ENCODE results near the gene ALKBH3. TPM values are rescaled to one million over a fixed set of nuclear protein-coding genes. Genes with fewer than 3 reads are reported as not detected.

The ALKBH3 gene
- total and polyA plus RNA-seq, 2 donors (not counting 3 experiments of a cell fraction or from before 2014, with no cell fraction given) = 28.0 to 34.7 TPM

DNA sequence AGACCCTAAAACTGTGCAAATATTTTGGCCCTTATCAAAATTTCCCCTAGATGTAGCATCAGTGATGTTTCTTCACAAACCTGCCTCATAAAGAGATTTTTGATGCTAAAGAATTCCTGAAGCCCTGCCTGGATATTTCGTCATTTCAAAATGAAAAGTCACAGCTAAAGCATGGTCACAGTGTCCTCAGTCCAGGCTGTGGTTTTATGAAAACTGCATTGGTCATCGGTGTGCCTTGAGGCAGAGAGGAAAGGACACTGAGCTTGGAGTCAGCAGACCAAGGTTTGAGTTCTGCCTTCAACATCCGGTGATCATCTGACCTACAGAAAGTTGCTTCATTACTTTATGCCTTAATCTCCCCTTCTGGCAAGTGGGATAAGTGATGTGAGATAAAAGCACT, 34.8 kb upstream of the ALKBH3 start:
- Histone ChIP-seq H3K79me2 (ENCODE audit: control insufficient read depth, insufficient read depth, low read length) (no peaks in the 10 kb centered on the region), H3K9me1 (replicated peaks; ENCODE audit: control insufficient read depth, extremely low read depth, insufficient read depth, low read length) (no peaks in the 10 kb centered on the region), H2AFZ (ENCODE audit: low read depth, low read length) (no peak overlapping the region), H3K27ac (ENCODE audit: insufficient read depth, low read depth, low read length) (no peak overlapping the region), H3K4me2 (ENCODE audit: insufficient read depth, low read length) (no peak overlapping the region), H3K36me3 (ENCODE audit: control insufficient read depth in 2 of 2, extremely low read depth in 1 of 2, insufficient read depth in 2 of 2, low read length in 2 of 2) (peaks cover 2 to 4% of the 10 kb centered on the region in 2 experiments), H3K27me3 (ENCODE audit: control insufficient read depth in 2 of 2, insufficient read depth in 2 of 2, low read length in 2 of 2) (no peaks in the 10 kb centered on the region), H4K20me1 (replicated peaks; ENCODE audit: control insufficient read depth, extremely low read depth, insufficient read depth, low read length) (no peaks in the 10 kb centered on the region), H3K4me3 (replicated peaks in 1 of 3; ENCODE audit: insufficient read depth in 1 of 3, low read depth in 1 of 3, low read length in 3 of 3) (no peak overlapping the region), H3K9ac (replicated peaks; ENCODE audit: extremely low read depth, insufficient read depth, low read length) (no peak overlapping the region), H3K4me1 (ENCODE audit: control insufficient read depth, extremely low read depth, insufficient read depth, low read length) (no peaks in the 10 kb centered on the region), H3K9me3 (replicated peaks; ENCODE audit: control insufficient read depth, insufficient read depth, low read length) (no peaks in the 10 kb centered on the region)
- FAIRE-seq (no peak), DNase-seq (ENCODE audit: low read depth, low spot score) (no peak)
- intact Hi-C loops (cut with micrococcal nuclease) (no loop called here), dilution Hi-C loops (cut with MboI; ENCODE audit: extremely low pct_ligation_motif_present, low sequenced_read_pairs) (no loop called here)
- no TSS peak for BruUV-seq (replicated peaks)
- TF ChIP-seq POLR2A (IDR thresholded peaks at IDR 0.05; ENCODE audit: low read depth, low read length) (no peak), FOS (IDR thresholded peaks at IDR 0.05; ENCODE audit: borderline replicate concordance, insufficient read depth, low read length) (no peak), GATA2 (IDR thresholded peaks at IDR 0.05; ENCODE audit: insufficient read depth, insufficient read length, low read depth, low read length) (no peak), JUN (IDR thresholded peaks at IDR 0.05; ENCODE audit: borderline replicate concordance, insufficient read depth, insufficient read length, low read depth) (no peak)
- TF ChIP-seq, protein P1, sequence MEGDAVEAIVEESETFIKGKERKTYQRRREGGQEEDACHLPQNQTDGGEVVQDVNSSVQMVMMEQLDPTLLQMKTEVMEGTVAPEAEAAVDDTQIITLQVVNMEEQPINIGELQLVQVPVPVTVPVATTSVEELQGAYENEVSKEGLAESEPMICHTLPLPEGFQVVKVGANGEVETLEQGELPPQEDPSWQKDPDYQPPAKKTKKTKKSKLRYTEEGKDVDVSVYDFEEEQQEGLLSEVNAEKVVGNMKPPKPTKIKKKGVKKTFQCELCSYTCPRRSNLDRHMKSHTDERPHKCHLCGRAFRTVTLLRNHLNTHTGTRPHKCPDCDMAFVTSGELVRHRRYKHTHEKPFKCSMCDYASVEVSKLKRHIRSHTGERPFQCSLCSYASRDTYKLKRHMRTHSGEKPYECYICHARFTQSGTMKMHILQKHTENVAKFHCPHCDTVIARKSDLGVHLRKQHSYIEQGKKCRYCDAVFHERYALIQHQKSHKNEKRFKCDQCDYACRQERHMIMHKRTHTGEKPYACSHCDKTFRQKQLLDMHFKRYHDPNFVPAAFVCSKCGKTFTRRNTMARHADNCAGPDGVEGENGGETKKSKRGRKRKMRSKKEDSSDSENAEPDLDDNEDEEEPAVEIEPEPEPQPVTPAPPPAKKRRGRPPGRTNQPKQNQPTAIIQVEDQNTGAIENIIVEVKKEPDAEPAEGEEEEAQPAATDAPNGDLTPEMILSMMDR (IDR thresholded peaks at IDR 0.05; ENCODE audit: extremely low read depth in 1 of 2, insufficient read depth in 1 of 2, low read depth in 1 of 2, low read length in 2 of 2) = no peak
- CTCF ChIA-PET = no interaction called here
- POLR2A ChIA-PET = no interaction called here

- Histone ChIP-seq H3K79me2 (ENCODE audit: control insufficient read depth, insufficient read depth, low read length) (no peaks in the 10 kb centered on the region), H4K20me1 (replicated peaks; ENCODE audit: control insufficient read depth, extremely low read depth, insufficient read depth, low read length) (no peaks in the 10 kb centered on the region), H3K9me3 (replicated peaks; ENCODE audit: control insufficient read depth, insufficient read depth, low read length) (no peaks in the 10 kb centered on the region), H3K27me3 (ENCODE audit: control insufficient read depth in 2 of 2, insufficient read depth in 2 of 2, low read length in 2 of 2) (no peaks in the 10 kb centered on the region), H2AFZ (ENCODE audit: low read depth, low read length) (no peak overlapping the region), H3K27ac (ENCODE audit: insufficient read depth, low read depth, low read length) (no peak overlapping the region), H3K9me1 (replicated peaks; ENCODE audit: control insufficient read depth, extremely low read depth, insufficient read depth, low read length) (no peaks in the 10 kb centered on the region), H3K4me3 (replicated peaks in 1 of 3; ENCODE audit: insufficient read depth in 1 of 3, low read depth in 1 of 3, low read length in 3 of 3) (no peak overlapping the region), H3K9ac (replicated peaks; ENCODE audit: extremely low read depth, insufficient read depth, low read length) (no peak overlapping the region), H3K4me2 (ENCODE audit: insufficient read depth, low read length) (no peak overlapping the region), H3K36me3 (ENCODE audit: control insufficient read depth in 2 of 2, extremely low read depth in 1 of 2, insufficient read depth in 2 of 2, low read length in 2 of 2) (no peaks in the 10 kb centered on the region), H3K4me1 (ENCODE audit: control insufficient read depth, extremely low read depth, insufficient read depth, low read length) (no peaks in the 10 kb centered on the region)
- peak; percentile 78 for DNase-seq (ENCODE audit: low read depth, low spot score)
- POLR2A ChIA-PET = interaction anchor here (0.8 kb wide), 1 partner anchor 172 kb away, joined by 3 read pairs; the partner anchor contains the start of gene HSD17B12
- FAIRE-seq = peak; percentile 88
- no TSS peak for BruUV-seq (replicated peaks)
- intact Hi-C loops (cut with micrococcal nuclease) (loop anchor here (1.0 to 10.0 kb wide), 5 partner anchors 27 to 435 kb away; partner anchors contain the start of gene HSD17B12), dilution Hi-C loops (cut with MboI; ENCODE audit: extremely low pct_ligation_motif_present, low sequenced_read_pairs) (no loop called here)
- no peak for TF ChIP-seq POLR2A (IDR thresholded peaks at IDR 0.05; ENCODE audit: low read depth, low read length)
- no peak for TF ChIP-seq GATA2 (IDR thresholded peaks at IDR 0.05; ENCODE audit: insufficient read depth, insufficient read length, low read depth, low read length)
- TF ChIP-seq, protein P1 (IDR thresholded peaks at IDR 0.05; ENCODE audit: extremely low read depth in 1 of 2, insufficient read depth in 1 of 2, low read depth in 1 of 2, low read length in 2 of 2) = peak; percentile 59 to 73
- CTCF ChIA-PET = interaction anchor here (0.6 to 5.2 kb wide), 50 partner anchors 8 to 540 kb away, joined by 3 to 85 read pairs (median 4); partner anchors contain the start of genes API5 and HSD17B12
Measured at GRCh38 chr11:43852057-43852636, 28.5 kb upstream of the ALKBH3 start.

Measured in endothelial cell of umbilical vein (primary cell).